ENCODE data around the gene ASB13.

The ASB13 gene

DNA sequence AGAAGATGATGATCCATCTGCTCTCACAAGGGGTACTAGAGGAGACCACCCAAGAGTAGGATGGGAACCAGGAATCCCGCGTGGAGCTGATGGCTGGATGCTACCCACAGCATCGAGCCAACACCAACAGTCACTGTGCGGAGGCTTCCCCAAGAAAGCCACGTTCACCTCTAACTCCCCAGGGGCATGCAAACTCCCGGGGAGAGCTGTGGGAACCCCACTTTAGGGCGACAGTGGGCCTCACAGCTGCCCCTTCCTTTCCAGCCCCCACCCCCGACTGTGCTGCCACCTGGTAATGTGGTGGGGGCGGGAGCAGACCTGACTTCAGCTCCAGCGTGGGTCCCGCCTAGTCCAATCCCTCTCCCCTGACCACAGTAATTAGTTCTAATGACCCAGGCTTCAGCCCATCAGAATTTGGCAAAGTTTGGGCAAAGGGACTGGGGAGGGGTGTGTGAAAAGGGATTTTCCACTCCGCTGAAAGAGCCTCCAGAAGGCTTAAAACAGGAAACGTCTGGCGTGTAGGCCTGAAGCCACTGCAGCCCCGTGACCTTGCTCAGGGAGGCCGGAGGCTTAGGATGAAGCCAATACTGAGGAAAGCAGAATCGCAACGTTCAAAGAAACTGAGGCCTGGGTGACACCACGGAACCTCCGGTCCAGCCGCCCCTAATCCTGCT lies 20.3 kb downstream of the ASB13 start:
- DNase-seq (ENCODE audit: low read depth, low spot score) = no peak
- Histone ChIP-seq H3K9me3 (ENCODE audit: low read depth, low read length) (no peaks in the 10 kb centered on the region), H3K4me3 (no peak overlapping the region), H3K9ac (ENCODE audit: insufficient read length) (no peak overlapping the region), H3K27ac (no peak overlapping the region), H3K36me3 (ENCODE audit: insufficient read depth, low read length) (no peaks in the 10 kb centered on the region)
- TF ChIP-seq FOXP2 (optimal IDR thresholded peaks at IDR 0.05; ENCODE audit: control extremely low read depth, extremely low read length, insufficient read depth) (no peak), EZH2 (IDR thresholded peaks at IDR 0.05) (no peak), POLR2AphosphoS5 (IDR thresholded peaks at IDR 0.05; ENCODE audit: borderline replicate concordance, low read depth, low read length) (no peak)

DNA sequence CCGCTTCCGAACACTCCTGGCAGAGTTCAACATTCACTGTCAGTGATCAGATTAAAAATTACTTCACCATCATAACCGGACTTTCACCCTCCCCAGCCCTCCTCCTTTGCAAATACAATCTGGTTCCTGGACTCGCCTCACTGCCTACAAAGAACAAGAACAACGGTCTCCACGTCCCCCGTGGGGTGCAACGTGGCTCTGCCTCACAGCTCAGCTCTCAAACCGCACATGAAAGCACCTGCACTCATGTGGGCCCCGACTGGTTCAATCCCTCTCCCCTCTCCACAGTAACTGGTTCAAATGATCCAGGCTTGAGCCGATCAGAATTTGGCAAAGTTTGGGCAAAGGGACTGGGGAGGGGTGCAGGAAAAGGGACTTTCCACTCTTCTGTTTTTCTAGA lies 21.0 kb downstream of the ASB13 start:
- TF ChIP-seq EZH2 (IDR thresholded peaks at IDR 0.05) = no peak
- TF ChIP-seq FOXP2 (optimal IDR thresholded peaks at IDR 0.05; ENCODE audit: control extremely low read depth, extremely low read length, insufficient read depth) = no peak
- TF ChIP-seq POLR2AphosphoS5 (IDR thresholded peaks at IDR 0.05; ENCODE audit: borderline replicate concordance, low read depth, low read length) = no peak
- DNase-seq (ENCODE audit: low read depth, low spot score) = no peak
- Histone ChIP-seq H3K27ac (no peak overlapping the region), H3K9me3 (ENCODE audit: low read depth, low read length) (no peaks in the 10 kb centered on the region), H3K9ac (ENCODE audit: insufficient read length) (no peak overlapping the region), H3K4me3 (no peak overlapping the region), H3K36me3 (ENCODE audit: insufficient read depth, low read length) (no peaks in the 10 kb centered on the region)

DNA sequence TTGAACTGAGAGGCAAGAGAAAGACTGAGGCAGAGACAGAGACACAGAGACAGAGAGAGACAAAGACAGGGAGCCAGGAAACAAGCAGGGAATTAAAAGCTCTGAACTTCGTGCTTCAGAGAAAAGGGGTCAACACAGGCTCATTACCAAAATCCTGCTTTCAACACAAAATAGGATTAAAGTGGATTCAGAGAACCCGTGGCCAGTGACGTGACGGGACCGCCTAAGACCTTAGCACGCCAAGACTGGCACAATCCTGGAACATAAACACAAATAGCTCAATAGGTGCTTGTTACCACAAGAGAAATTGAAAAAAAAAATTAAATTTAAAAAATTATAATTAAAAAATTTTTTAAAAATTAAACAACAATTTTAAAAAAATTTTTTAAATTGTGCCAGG lies 21.5 kb downstream of the ASB13 start:
- DNase-seq (ENCODE audit: low read depth, low spot score) = no peak
- H3K9me3 ChIP-seq (ENCODE audit: low read depth, low read length) = no peaks in the 10 kb centered on the region
- no peaks in the 10 kb centered on the region for H3K36me3 ChIP-seq (ENCODE audit: insufficient read depth, low read length)
- H3K9ac ChIP-seq (ENCODE audit: insufficient read length) = no peak overlapping the region
- H3K27ac ChIP-seq = no peak overlapping the region
- no peak for TF ChIP-seq FOXP2 (optimal IDR thresholded peaks at IDR 0.05; ENCODE audit: control extremely low read depth, extremely low read length, insufficient read depth)
- TF ChIP-seq EZH2 (IDR thresholded peaks at IDR 0.05) = no peak
- no peak for TF ChIP-seq POLR2AphosphoS5 (IDR thresholded peaks at IDR 0.05; ENCODE audit: borderline replicate concordance, low read depth, low read length)
- no peak overlapping the region for H3K4me3 ChIP-seq

DNA sequence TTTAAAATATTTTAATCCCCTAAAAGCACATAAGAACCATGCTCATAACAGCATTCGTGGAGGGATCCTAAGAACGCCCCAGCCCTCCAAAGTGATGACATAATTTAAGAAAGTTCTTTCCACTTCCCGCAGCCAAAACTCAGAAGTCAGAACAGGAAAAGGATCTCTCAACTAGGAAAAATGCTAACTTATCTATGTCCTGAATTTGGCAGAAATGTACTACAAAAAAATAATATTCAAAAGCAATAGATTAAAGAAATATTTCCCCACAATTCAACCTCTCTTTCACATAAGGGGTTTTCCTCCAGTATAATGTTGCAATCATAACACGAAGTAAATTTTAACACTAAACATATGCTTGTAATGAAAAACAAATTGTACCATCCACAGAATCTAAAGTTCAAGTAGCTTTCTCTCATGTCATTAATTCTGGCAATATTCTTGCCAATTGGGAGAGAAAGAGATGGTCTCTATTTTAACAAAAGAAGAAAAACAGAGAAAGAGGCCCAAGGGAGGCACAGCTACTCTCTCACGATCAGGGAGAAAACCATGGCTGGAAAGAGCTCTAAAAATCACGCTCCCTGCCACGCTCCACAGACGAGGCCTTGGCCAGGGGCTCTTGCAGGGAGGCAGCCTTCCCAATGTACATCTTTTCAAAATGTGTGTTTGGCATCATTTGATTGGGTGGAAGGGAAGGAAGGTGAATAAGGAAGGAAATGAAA lies 22.9 kb downstream of the ASB13 start:
- Histone ChIP-seq H3K9me3 (ENCODE audit: low read depth, low read length) (no peaks in the 10 kb centered on the region), H3K27ac (peak overlapping the region; percentile 87), H3K9ac (ENCODE audit: insufficient read length) (peak overlapping the region; percentile 39), H3K4me3 (peak overlapping the region; percentile 15), H3K36me3 (ENCODE audit: insufficient read depth, low read length) (no peaks in the 10 kb centered on the region)
- TF ChIP-seq EZH2 (IDR thresholded peaks at IDR 0.05) (no peak), POLR2AphosphoS5 (IDR thresholded peaks at IDR 0.05; ENCODE audit: borderline replicate concordance, low read depth, low read length) (no peak), FOXP2 (optimal IDR thresholded peaks at IDR 0.05; ENCODE audit: control extremely low read depth, extremely low read length, insufficient read depth) (no peak)
- peak; percentile 18 for DNase-seq (ENCODE audit: low read depth, low spot score)

DNA sequence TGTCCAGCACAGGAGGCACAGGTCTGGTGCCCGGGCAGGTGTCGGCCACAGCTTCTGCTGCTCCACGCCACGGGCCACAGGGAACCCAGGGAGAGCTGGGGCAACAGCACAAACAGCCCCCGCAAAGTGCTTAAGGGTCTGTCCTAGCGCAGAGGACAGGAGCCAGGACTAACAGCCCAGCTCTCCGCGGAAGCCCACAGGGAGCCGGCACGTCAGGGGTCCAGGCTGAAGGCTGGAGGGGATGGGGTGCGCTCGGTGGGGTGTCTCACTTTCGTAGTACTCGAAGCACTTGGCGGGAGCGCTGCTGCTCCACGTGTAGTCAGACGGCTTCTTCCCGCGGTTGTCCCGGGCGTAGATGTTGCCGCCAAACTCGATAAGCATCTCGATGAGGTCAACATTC lies 24.9 kb downstream of the ASB13 start:
- TF ChIP-seq POLR2AphosphoS5 (IDR thresholded peaks at IDR 0.05; ENCODE audit: borderline replicate concordance, low read depth, low read length) (no peak), FOXP2 (optimal IDR thresholded peaks at IDR 0.05; ENCODE audit: control extremely low read depth, extremely low read length, insufficient read depth) (no peak), EZH2 (IDR thresholded peaks at IDR 0.05) (no peak)
- Histone ChIP-seq H3K4me3 (no peak overlapping the region), H3K36me3 (ENCODE audit: insufficient read depth, low read length) (no peaks in the 10 kb centered on the region), H3K9me3 (ENCODE audit: low read depth, low read length) (no peaks in the 10 kb centered on the region), H3K27ac (no peak overlapping the region), H3K9ac (ENCODE audit: insufficient read length) (no peak overlapping the region)
- DNase-seq (ENCODE audit: low read depth, low spot score) = no peak

DNA sequence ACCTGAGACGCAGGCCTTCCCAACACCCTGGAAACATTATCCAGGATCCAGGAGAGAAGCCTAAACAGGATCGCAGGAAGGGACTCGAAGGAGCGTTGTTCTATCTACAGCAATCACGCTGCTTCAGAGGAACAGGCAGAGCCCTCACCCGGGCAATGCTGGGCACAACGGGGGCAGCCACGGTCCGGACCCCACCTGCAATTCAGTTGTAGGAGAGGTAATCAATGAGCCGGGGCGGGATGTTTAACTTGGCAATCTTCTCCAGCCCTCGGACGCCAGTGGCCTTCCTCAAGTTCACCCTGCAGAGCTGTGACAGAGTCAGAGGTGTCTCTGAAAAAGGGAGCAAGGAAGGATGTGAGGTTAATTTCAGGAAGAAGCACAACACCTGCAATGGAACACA lies 25.9 kb downstream of the ASB13 start:
- Histone ChIP-seq H3K27ac (no peak overlapping the region), H3K9me3 (ENCODE audit: low read depth, low read length) (no peaks in the 10 kb centered on the region), H3K4me3 (no peak overlapping the region), H3K36me3 (ENCODE audit: insufficient read depth, low read length) (no peaks in the 10 kb centered on the region), H3K9ac (ENCODE audit: insufficient read length) (no peak overlapping the region)
- no peak for TF ChIP-seq EZH2 (IDR thresholded peaks at IDR 0.05)
- TF ChIP-seq POLR2AphosphoS5 (IDR thresholded peaks at IDR 0.05; ENCODE audit: borderline replicate concordance, low read depth, low read length) = no peak
- TF ChIP-seq FOXP2 (optimal IDR thresholded peaks at IDR 0.05; ENCODE audit: control extremely low read depth, extremely low read length, insufficient read depth) = no peak
- no peak for DNase-seq (ENCODE audit: low read depth, low spot score)

DNA sequence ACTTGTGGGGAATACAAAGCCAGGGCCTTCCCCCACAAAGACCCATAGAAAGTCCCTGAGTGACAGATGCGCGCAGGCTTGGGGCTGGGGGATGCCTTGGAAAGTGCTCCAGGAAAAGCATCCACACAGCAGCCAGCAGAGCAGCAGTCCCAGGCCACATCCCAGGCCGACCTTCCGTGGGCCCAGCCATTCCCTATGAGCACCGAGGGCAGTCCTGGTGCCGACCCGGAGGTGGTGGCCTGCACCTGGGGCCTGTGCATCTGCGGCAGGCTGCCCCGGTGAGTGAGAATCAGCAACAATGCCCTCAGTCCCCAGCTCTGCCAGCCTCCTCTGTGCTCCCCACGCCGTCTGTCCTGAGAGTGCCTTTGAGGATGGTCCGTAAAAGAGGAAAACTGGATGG lies 26.4 kb downstream of the ASB13 start:
- DNase-seq (ENCODE audit: low read depth, low spot score) = no peak
- H3K9ac ChIP-seq (ENCODE audit: insufficient read length) = no peak overlapping the region
- H3K4me3 ChIP-seq = no peak overlapping the region
- no peaks in the 10 kb centered on the region for H3K36me3 ChIP-seq (ENCODE audit: insufficient read depth, low read length)
- TF ChIP-seq EZH2 (IDR thresholded peaks at IDR 0.05) (no peak), POLR2AphosphoS5 (IDR thresholded peaks at IDR 0.05; ENCODE audit: borderline replicate concordance, low read depth, low read length) (no peak), FOXP2 (optimal IDR thresholded peaks at IDR 0.05; ENCODE audit: control extremely low read depth, extremely low read length, insufficient read depth) (no peak)
- no peak overlapping the region for H3K27ac ChIP-seq
- no peaks in the 10 kb centered on the region for H3K9me3 ChIP-seq (ENCODE audit: low read depth, low read length)

DNA sequence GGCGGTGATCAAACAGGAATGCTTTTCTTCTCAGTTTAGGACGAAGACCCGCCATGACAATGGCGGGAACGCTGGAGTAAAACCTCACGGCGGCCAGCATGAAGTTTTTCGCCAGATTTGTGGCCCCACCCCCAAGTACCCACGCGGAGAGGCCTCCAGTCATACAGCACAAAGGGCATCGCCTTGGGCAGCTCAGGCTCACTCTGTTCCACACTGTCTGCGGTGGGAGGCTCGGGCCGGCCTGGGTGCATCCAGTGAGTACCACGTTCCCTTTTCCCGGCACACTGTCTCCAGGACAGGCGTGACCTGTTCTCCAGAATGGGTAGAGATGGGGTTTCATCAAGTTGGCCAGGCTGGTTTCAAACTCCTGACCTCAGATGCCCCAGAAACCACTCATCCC lies 27.3 kb downstream of the ASB13 start:
- no peaks in the 10 kb centered on the region for H3K9me3 ChIP-seq (ENCODE audit: low read depth, low read length)
- H3K27ac ChIP-seq = no peak overlapping the region
- no peak for DNase-seq (ENCODE audit: low read depth, low spot score)
- H3K36me3 ChIP-seq (ENCODE audit: insufficient read depth, low read length) = no peaks in the 10 kb centered on the region
- no peak overlapping the region for H3K4me3 ChIP-seq
- TF ChIP-seq EZH2 (IDR thresholded peaks at IDR 0.05) = no peak
- TF ChIP-seq FOXP2 (optimal IDR thresholded peaks at IDR 0.05; ENCODE audit: control extremely low read depth, extremely low read length, insufficient read depth) = no peak
- no peak for TF ChIP-seq POLR2AphosphoS5 (IDR thresholded peaks at IDR 0.05; ENCODE audit: borderline replicate concordance, low read depth, low read length)
- no peak overlapping the region for H3K9ac ChIP-seq (ENCODE audit: insufficient read length)

All from SK-N-MC (cell line).